ENCODE measurements around the gene GSK3A. TPM values are rescaled to one million over a fixed set of nuclear protein-coding genes. Genes with fewer than 3 reads are reported as not detected.

Gene GSK3A
- total and polyA plus RNA-seq, 2 of the 4 experiments (the other 2 are of a cell fraction) = 8.1 to 43.3 TPM

- no TSS peak for BruUV-seq (replicated peaks)
- H3K9me3 ChIP-seq (ENCODE audit: control insufficient read depth, insufficient read depth, low read length) = no peaks in the 10 kb centered on the region
- peak overlapping the region; percentile 58; the same call in 1 of the 2 replicates for H3K23ac ChIP-seq (ENCODE audit: low read depth, low read length)
- no peak overlapping the region for H3K4me2 ChIP-seq (ENCODE audit: low read depth, low read length)
- no peak overlapping the region for H2BK20ac ChIP-seq (ENCODE audit: low read depth, low read length)
- peaks cover 46% of the 10 kb centered on the region for H3K4me1 ChIP-seq (ENCODE audit: control insufficient read depth, insufficient read depth, low read length)
- POLR2A ChIA-PET (ENCODE audit: unreplicated experiment) = no interaction called here
- H4K5ac ChIP-seq (ENCODE audit: low read depth, low read length) = no peak overlapping the region
- H2BK5ac ChIP-seq (ENCODE audit: low read depth, low read length, poor library complexity, severe bottlenecking) = peak overlapping the region; percentile 5
- peaks cover 17% of the 10 kb centered on the region for H3K9me1 ChIP-seq (ENCODE audit: insufficient read depth, low read length)
- H2BK15ac ChIP-seq (ENCODE audit: low read depth, low read length) = no peak overlapping the region
- H3K27ac ChIP-seq (ENCODE audit: insufficient read depth, low read length) = peak overlapping the region; percentile 15
- no peak overlapping the region for H2AFZ ChIP-seq (replicated peaks; ENCODE audit: low read length, poor library complexity)
- H3K4me3 ChIP-seq (ENCODE audit: insufficient read depth, low read depth, low read length) = no peak overlapping the region
- H3K9ac ChIP-seq (ENCODE audit: low read depth, low read length) = no peak overlapping the region
- intact Hi-C loops (cut with micrococcal nuclease) (loop anchor here (1.0 kb wide), 1 partner anchor 32 kb away; no protein-coding TSS in a partner anchor), in situ Hi-C loops (cut with MboI; ENCODE audit: low sequenced_read_pairs) (no loop called here), dilution Hi-C loops (cut with HindIII; ENCODE audit: low sequenced_read_pairs, unreplicated experiment) (no loop called here)
- H2BK120ac ChIP-seq (ENCODE audit: low read depth, low read length) = no peak overlapping the region
- no peak overlapping the region for H3K14ac ChIP-seq (replicated peaks; ENCODE audit: low read depth, low read length)
- no peak overlapping the region for H2AK9ac ChIP-seq (replicated peaks; ENCODE audit: low read depth, low read length, poor library complexity)
- no peak overlapping the region for H3K18ac ChIP-seq (ENCODE audit: low read depth, low read length)
- 0 out of 2 replicates have a peak overlapping the region, but pooled peaks have one; percentile 13 for H3K4ac ChIP-seq (ENCODE audit: low read depth, low read length)
- CTCF ChIA-PET = interaction anchor here (0.8 to 3.6 kb wide), 4 partner anchors 9 to 35 kb away, joined by 3 to 29 read pairs (median 8); partner anchors contain the start of gene CIC
- H2AK5ac ChIP-seq (ENCODE audit: low read depth, low read length) = peak overlapping the region; percentile 20; the same call in 1 of the 2 replicates
- H3K27me3 ChIP-seq (ENCODE audit: control insufficient read depth, insufficient read depth, low read length) = no peaks in the 10 kb centered on the region
- H4K91ac ChIP-seq (ENCODE audit: insufficient read depth, low read depth, low read length) = no peak overlapping the region
- ATAC-seq (ENCODE audit: low read depth) (no peak), DNase-seq (no peak)
- WGBS, 2 experiments (ENCODE audit: extremely low coverage in 2 of 2, insufficient read length in 1 of 2) = 20% methylated on average over 1 of the region's 5 CpGs; no CpG with 5 or more reads in 1 of the 2 experiments
- peaks cover 38 to 84% of the 10 kb centered on the region in 2 experiments for H3K79me1 ChIP-seq (ENCODE audit: low read depth in 1 of 2, low read length in 2 of 2)
- H3K56ac ChIP-seq (ENCODE audit: extremely low read depth, insufficient read depth, low read length) = no peak overlapping the region
- H3K36me3 ChIP-seq (ENCODE audit: control insufficient read depth, insufficient read depth, low read length) = peaks cover 23% of the 10 kb centered on the region
- no peak overlapping the region for H4K8ac ChIP-seq (ENCODE audit: low read depth in 2 of 2, low read length in 2 of 2)
- peaks cover 48% of the 10 kb centered on the region; the same call in 1 of the 2 replicates for H4K20me1 ChIP-seq (ENCODE audit: insufficient read depth, low read length)
- TF ChIP-seq SMC3 (IDR thresholded peaks at IDR 0.05; ENCODE audit: low read depth, low read length) = no peak
- TF ChIP-seq CHD1 (IDR thresholded peaks at IDR 0.05; ENCODE audit: low read depth, low read length) = no peak
- no peak for TF ChIP-seq RFX5 (IDR thresholded peaks at IDR 0.05; ENCODE audit: low read depth, low read length)
- no peak for TF ChIP-seq MXI1 (IDR thresholded peaks at IDR 0.05; ENCODE audit: borderline replicate concordance, low read depth, low read length)
- TF ChIP-seq, protein P1, sequence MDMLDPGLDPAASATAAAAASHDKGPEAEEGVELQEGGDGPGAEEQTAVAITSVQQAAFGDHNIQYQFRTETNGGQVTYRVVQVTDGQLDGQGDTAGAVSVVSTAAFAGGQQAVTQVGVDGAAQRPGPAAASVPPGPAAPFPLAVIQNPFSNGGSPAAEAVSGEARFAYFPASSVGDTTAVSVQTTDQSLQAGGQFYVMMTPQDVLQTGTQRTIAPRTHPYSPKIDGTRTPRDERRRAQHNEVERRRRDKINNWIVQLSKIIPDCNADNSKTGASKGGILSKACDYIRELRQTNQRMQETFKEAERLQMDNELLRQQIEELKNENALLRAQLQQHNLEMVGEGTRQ (IDR thresholded peaks at IDR 0.05; ENCODE audit: low read depth, low read length) = no peak
- no peak for TF ChIP-seq MAZ (IDR thresholded peaks at IDR 0.05; ENCODE audit: borderline replicate concordance, low read depth, low read length)
- no peak for TF ChIP-seq BHLHE40 (IDR thresholded peaks at IDR 0.05; ENCODE audit: low read depth, low read length)
- TF ChIP-seq MAFK (IDR thresholded peaks at IDR 0.05; ENCODE audit: low read depth, low read length) = no peak
- TF ChIP-seq CTCF (conservative IDR thresholded peaks at IDR 0.05; ENCODE audit: low read depth, low read length) = no peak
- TF ChIP-seq NFE2L2 (IDR thresholded peaks at IDR 0.05; ENCODE audit: low read depth, low read length) = no peak
- TF ChIP-seq FOS (IDR thresholded peaks at IDR 0.05; ENCODE audit: low read depth, low read length) = no peak
- no peak for TF ChIP-seq RAD21 (IDR thresholded peaks at IDR 0.05; ENCODE audit: low read length)
- no peak for TF ChIP-seq POLR2A (IDR thresholded peaks at IDR 0.05; ENCODE audit: low read depth, low read length)
- TF ChIP-seq RCOR1 (IDR thresholded peaks at IDR 0.05; ENCODE audit: insufficient replicate concordance, low read length) = no peak
- TF ChIP-seq, protein P2, sequence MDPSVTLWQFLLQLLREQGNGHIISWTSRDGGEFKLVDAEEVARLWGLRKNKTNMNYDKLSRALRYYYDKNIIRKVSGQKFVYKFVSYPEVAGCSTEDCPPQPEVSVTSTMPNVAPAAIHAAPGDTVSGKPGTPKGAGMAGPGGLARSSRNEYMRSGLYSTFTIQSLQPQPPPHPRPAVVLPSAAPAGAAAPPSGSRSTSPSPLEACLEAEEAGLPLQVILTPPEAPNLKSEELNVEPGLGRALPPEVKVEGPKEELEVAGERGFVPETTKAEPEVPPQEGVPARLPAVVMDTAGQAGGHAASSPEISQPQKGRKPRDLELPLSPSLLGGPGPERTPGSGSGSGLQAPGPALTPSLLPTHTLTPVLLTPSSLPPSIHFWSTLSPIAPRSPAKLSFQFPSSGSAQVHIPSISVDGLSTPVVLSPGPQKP (IDR thresholded peaks at IDR 0.05; ENCODE audit: borderline replicate concordance, low read depth, low read length) = no peak
These were observed 36.2 kb upstream of the GSK3A start for GRCh38 chr19:42278452-42279154.

Measured in IMR-90 (cell line).